NT2/D1 (cell line): ENCODE results near the gene APPL2.

Experiments used
- YY1 ChIP-seq: IDR thresholded peaks from 2 replicates; pipeline ENCODE4 v1.6.1; 2011; ENCODE audit not compliant: insufficient read length, insufficient read depth
- ZNF274 ChIP-seq: IDR thresholded peaks from 2 replicates; pipeline ENCODE4 v1.6.1; 2011; ENCODE audit warnings: mild to moderate bottlenecking, low read depth, low read length

- TF ChIP-seq ZNF274 (no peak), YY1 (no peak)
Measured at GRCh38 chr12:105192624-105193225, 43.2 kb downstream of the APPL2 start.
